ENCODE results near the gene STAP1. TPM values are rescaled to one million over a fixed set of nuclear protein-coding genes. Genes with fewer than 3 reads are reported as not detected.
A peak's percentile ranks its signal among the peaks of the same experiment; 100 is the strongest.

The STAP1 gene
- total and polyA plus RNA-seq, 10 of the 15 experiments (the other 5 are each of a cell fraction or from before 2014, with no cell fraction given) = 4.6 to 19.4 (median 9.4) TPM

- Histone ChIP-seq H3K9ac (ENCODE audit: control insufficient read depth, insufficient read depth, low read length) (no peak overlapping the region), H3K79me2 (ENCODE audit: control insufficient read depth, insufficient read depth, low read length) (peaks cover 12% of the 10 kb centered on the region), H3K9me3 (replicated peaks; ENCODE audit: control insufficient read depth, insufficient read depth, low read length) (no peaks in the 10 kb centered on the region), H3K4me1 (ENCODE audit: control insufficient read depth, insufficient read depth, low read length) (peaks cover 4% of the 10 kb centered on the region; the same call in 1 of the 2 replicates), H3K36me3 (ENCODE audit: control insufficient read depth in 2 of 2, insufficient read depth in 2 of 2, low read length in 1 of 2) (no peaks in the 10 kb centered on the region), H4K20me1 (ENCODE audit: control insufficient read depth, insufficient read depth) (no peaks in the 10 kb centered on the region), H3K27ac (ENCODE audit: control insufficient read depth, insufficient read depth) (no peak overlapping the region), H3K27me3 (replicated peaks in 1 of 2; ENCODE audit: control insufficient read depth in 2 of 2, insufficient read depth in 2 of 2, low read length in 1 of 2) (no peaks in the 10 kb centered on the region), H2AFZ (ENCODE audit: control insufficient read depth, low read depth, low read length) (no peak overlapping the region; the same call in 1 of the 2 replicates), H3K4me2 (ENCODE audit: control insufficient read depth, insufficient read depth) (no peak overlapping the region; the same call in 1 of the 2 replicates), H3K4me3 (no peak overlapping the region)
- ATAC-seq (peak; percentile 37), FAIRE-seq (peak; percentile 92), DNase-seq (ENCODE audit: low read depth, low spot score) (no peak)
- intact Hi-C loops (cut with micrococcal nuclease; ENCODE audit: unreplicated experiment) = loop anchor here (1.0 to 5.0 kb wide), 6 partner anchors 32 to 628 kb away; no protein-coding TSS in a partner anchor
- ChIA-PET SMC1A (ENCODE audit: uncharacterized antibody, unreplicated experiment) (interaction anchor here (0.6 to 6.7 kb wide), 12 partner anchors 17 to 626 kb away, joined by 3 to 33 read pairs (median 6); partner anchors contain the start of gene UBA6), POLR2A (interaction anchor here (1.5 kb wide), 1 partner anchor 12 kb away, joined by 4 read pairs; no protein-coding TSS in a partner anchor), CTCF (interaction anchor here (0.6 to 7.3 kb wide), 14 partner anchors 10 to 627 kb away, joined by 3 to 60 read pairs (median 7); partner anchors contain the start of genes STAP1 and UBA6), RAD21 (ENCODE audit: unreplicated experiment) (interaction anchor here (1.1 to 2.2 kb wide), 7 partner anchors 10 to 363 kb away, joined by 3 to 11 read pairs (median 7); partner anchors contain the start of genes STAP1 and UBA6)
- TF ChIP-seq MLLT1 (IDR thresholded peaks at IDR 0.05) (no peak), FOS (IDR thresholded peaks at IDR 0.05; ENCODE audit: borderline replicate concordance, extremely low read depth, insufficient read length) (no peak), RCOR1 (conservative IDR thresholded peaks at IDR 0.05; ENCODE audit: low read depth, low read length) (no peak), SMAD1 (IDR thresholded peaks at IDR 0.05; ENCODE audit: low read depth, partially characterized antibody) (no peak), SMC3 (IDR thresholded peaks at IDR 0.05; ENCODE audit: borderline replicate concordance, low read length) (peak; percentile 60; the same call in 1 of the 2 replicates), ZNF24 (IDR thresholded peaks at IDR 0.05) (0 out of 2 replicates have a peak, but pooled peaks have one; percentile 7), CTCF (IDR thresholded peaks at IDR 0.05 in 2 of 3, conservative IDR thresholded peaks at IDR 0.05 in 1 of 3; ENCODE audit: control insufficient read depth in 2 of 3, extremely low read depth in 1 of 3, insufficient read depth in 1 of 3, low read depth in 3 of 3, low read length in 3 of 3) (peak; percentile 34 to 63 (median 55); a peak in 4 of 6 replicates), TAF1 (IDR thresholded peaks at IDR 0.05; ENCODE audit: borderline replicate concordance, low read depth, low read length) (no peak), MTA2 (IDR thresholded peaks at IDR 0.05; ENCODE audit: low read depth) (no peak), RAD21 (IDR thresholded peaks at IDR 0.05; ENCODE audit: insufficient read depth, low read depth, low read length) (peak; percentile 87), ATF2 (IDR thresholded peaks at IDR 0.05; ENCODE audit: low read length) (0 out of 2 replicates have a peak, but pooled peaks have one; percentile 32)
- TF ChIP-seq, protein P1, sequence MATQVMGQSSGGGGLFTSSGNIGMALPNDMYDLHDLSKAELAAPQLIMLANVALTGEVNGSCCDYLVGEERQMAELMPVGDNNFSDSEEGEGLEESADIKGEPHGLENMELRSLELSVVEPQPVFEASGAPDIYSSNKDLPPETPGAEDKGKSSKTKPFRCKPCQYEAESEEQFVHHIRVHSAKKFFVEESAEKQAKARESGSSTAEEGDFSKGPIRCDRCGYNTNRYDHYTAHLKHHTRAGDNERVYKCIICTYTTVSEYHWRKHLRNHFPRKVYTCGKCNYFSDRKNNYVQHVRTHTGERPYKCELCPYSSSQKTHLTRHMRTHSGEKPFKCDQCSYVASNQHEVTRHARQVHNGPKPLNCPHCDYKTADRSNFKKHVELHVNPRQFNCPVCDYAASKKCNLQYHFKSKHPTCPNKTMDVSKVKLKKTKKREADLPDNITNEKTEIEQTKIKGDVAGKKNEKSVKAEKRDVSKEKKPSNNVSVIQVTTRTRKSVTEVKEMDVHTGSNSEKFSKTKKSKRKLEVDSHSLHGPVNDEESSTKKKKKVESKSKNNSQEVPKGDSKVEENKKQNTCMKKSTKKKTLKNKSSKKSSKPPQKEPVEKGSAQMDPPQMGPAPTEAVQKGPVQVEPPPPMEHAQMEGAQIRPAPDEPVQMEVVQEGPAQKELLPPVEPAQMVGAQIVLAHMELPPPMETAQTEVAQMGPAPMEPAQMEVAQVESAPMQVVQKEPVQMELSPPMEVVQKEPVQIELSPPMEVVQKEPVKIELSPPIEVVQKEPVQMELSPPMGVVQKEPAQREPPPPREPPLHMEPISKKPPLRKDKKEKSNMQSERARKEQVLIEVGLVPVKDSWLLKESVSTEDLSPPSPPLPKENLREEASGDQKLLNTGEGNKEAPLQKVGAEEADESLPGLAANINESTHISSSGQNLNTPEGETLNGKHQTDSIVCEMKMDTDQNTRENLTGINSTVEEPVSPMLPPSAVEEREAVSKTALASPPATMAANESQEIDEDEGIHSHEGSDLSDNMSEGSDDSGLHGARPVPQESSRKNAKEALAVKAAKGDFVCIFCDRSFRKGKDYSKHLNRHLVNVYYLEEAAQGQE (IDR thresholded peaks at IDR 0.05; ENCODE audit: low read depth, low read length) = no peak
- BruUV-seq (replicated peaks) = no TSS peak
- 4% methylated on average over 1 of the region's 1 CpG for WGBS (ENCODE audit: insufficient coverage, insufficient replicate concordance, low lambda C conversion rate, missing lambda C conversion rate)
- in situ Hi-C loops (cut with MboI) = loop anchor here (5.0 to 25.0 kb wide), 3 partner anchors 353 to 1088 kb away; no protein-coding TSS in a partner anchor
Observed at GRCh38 chr4:67549123-67549522, 9.4 kb upstream of the STAP1 start.

Measured in GM12878 (cell line).